Activated CD4-positive, alpha-beta T cell treated with anti-CD3 and anti-CD28 coated beads, Interleukin-2, amount 10 ng/mL, durations not matched to agents 7 days and 5 days (primary cell): ENCODE measurements around the gene TAF4. TPM values are rescaled to one million over a fixed set of nuclear protein-coding genes. Genes with fewer than 3 reads are reported as not detected.

ENCODE experiments used
- CTCF ChIA-PET: fragments of 350-600 bp; sonication (Branson Sonifier 250); formaldehyde crosslinking; loops from one replicate; lab custom pipeline; 2021; ENCODE audit warnings: antibody characterized with exemption; lab: Charles Lee
- POLR2A ChIA-PET: fragments of 350-600 bp; sonication (Branson Sonifier 250); formaldehyde crosslinking; loops from one replicate; lab custom pipeline; 2021; ENCODE audit warnings: antibody characterized with exemption; lab: Charles Lee
- DNase-seq: peaks from one replicate; pipeline ENCODE4 v3.0.0-alpha.2; 2020
- H3K27ac Mint-ChIP-seq: one replicate; pipeline ENCODE4 v1.8.0; 2021; ENCODE audit warnings: mild to moderate bottlenecking, moderate library complexity, mixed read lengths
- H3K27me3 Mint-ChIP-seq: one replicate; pipeline ENCODE4 v1.8.0; 2021; ENCODE audit warnings: mixed read lengths
- H3K36me3 Mint-ChIP-seq: one replicate; pipeline ENCODE4 v1.8.0; 2021; ENCODE audit warnings: low read depth, mixed read lengths
- H3K4me1 Mint-ChIP-seq: one replicate; pipeline ENCODE4 v1.8.0; 2021; ENCODE audit warnings: mixed read lengths
- H3K4me3 Mint-ChIP-seq: one replicate; pipeline ENCODE4 v1.8.0; 2021; ENCODE audit warnings: mild to moderate bottlenecking, moderate library complexity, mixed read lengths
- H3K9me3 Mint-ChIP-seq: one replicate; pipeline ENCODE4 v1.8.0; 2021; ENCODE audit warnings: mixed read lengths
- total RNA-seq, 2 experiments: library from RNA; stranded (reverse); gene quantifications; one replicate each; pipeline ENCODE4 v1.2.3, GENCODE V29; 2021

The TAF4 gene
- total RNA-seq, 2 experiments from 2014 or later = 24.2 to 32.0 TPM

DNA sequence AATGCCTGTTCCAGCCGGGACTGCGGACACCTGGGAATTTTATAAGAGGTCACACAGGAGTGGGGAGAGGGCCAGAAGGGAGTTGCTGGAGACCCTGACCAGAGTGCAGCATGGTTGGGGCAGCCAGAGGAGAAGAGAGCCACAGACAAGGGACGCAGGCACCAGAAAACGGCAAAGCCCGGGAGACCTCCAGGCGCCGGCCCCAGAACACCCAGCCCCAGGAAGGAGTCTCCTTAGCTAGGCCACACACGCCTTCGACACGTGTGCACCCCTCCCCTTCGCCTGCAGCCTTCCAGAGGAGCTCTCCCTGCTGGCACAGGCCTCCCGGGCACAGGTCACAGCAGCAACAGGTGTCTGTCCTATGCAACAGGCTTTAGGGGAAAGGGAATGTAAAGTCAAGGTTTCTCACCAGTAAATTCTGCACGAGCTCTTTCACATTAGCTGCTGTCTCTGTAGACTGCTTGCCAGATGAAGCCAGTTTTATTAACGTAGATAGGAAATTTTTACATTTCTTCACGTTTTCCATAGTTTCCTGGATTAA, 57.0 kb downstream of the TAF4 start:
- no peak for DNase-seq
- H3K27ac Mint-ChIP-seq = no peak overlapping the region
- H3K4me3 Mint-ChIP-seq = no peak overlapping the region
- H3K36me3 Mint-ChIP-seq = peaks cover 15% of the 10 kb centered on the region
- CTCF ChIA-PET = no interaction called here
- no peaks in the 10 kb centered on the region for H3K27me3 Mint-ChIP-seq
- POLR2A ChIA-PET = no interaction called here
- peaks cover 6% of the 10 kb centered on the region for H3K4me1 Mint-ChIP-seq
- H3K9me3 Mint-ChIP-seq = no peaks in the 10 kb centered on the region

- H3K27ac Mint-ChIP-seq = no peak overlapping the region
- ChIA-PET POLR2A (no interaction called here), CTCF (no interaction called here)
- H3K27me3 Mint-ChIP-seq = no peaks in the 10 kb centered on the region
- DNase-seq = no peak
- H3K9me3 Mint-ChIP-seq = no peaks in the 10 kb centered on the region
- H3K4me1 Mint-ChIP-seq = peaks cover 6% of the 10 kb centered on the region
- H3K36me3 Mint-ChIP-seq = peaks cover 9% of the 10 kb centered on the region
- H3K4me3 Mint-ChIP-seq = no peak overlapping the region
These were observed 58.5 kb downstream of the TAF4 start for GRCh38 chr20:62007127-62007647.

DNA sequence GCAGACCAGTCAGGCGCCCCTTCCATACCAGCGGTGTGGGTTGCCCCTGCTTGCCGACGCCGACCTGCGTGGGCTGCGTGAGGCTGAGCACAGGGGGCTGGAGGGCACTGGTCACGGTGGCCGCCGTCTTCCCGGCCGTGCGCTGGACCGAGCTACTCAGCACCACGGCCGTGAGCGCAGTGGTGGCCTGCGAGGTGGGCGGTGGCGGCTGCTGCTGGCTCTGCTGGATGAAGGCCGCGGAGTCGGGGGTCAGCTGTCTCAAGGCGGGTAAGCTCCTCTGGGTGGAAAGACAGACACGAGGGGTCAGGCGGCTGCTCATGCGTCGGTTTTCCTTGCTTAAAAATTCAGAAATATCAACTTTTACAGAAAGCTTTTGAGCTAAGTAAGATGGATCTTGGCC, 59.2 kb downstream of the TAF4 start:
- H3K9me3 Mint-ChIP-seq = no peaks in the 10 kb centered on the region

GRCh38 chr20:62004614-62005013, 61.1 kb downstream of the TAF4 start:
- H3K9me3 Mint-ChIP-seq = no peaks in the 10 kb centered on the region
- peaks cover 12% of the 10 kb centered on the region for H3K36me3 Mint-ChIP-seq
- no peaks in the 10 kb centered on the region for H3K4me1 Mint-ChIP-seq
- CTCF ChIA-PET = no interaction called here
- POLR2A ChIA-PET = no interaction called here
- no peak for DNase-seq
- no peak overlapping the region for H3K27ac Mint-ChIP-seq
- no peak overlapping the region for H3K4me3 Mint-ChIP-seq
- no peaks in the 10 kb centered on the region for H3K27me3 Mint-ChIP-seq

More for the DNA sequence above, 59.2 kb downstream of the TAF4 start:
- H3K4me3 Mint-ChIP-seq = no peak overlapping the region
- peaks cover 6% of the 10 kb centered on the region for H3K4me1 Mint-ChIP-seq
- CTCF ChIA-PET = no interaction called here
- no peak for DNase-seq
- POLR2A ChIA-PET = no interaction called here
- H3K36me3 Mint-ChIP-seq = peaks cover 14% of the 10 kb centered on the region
- no peak overlapping the region for H3K27ac Mint-ChIP-seq
- H3K27me3 Mint-ChIP-seq = no peaks in the 10 kb centered on the region

DNA sequence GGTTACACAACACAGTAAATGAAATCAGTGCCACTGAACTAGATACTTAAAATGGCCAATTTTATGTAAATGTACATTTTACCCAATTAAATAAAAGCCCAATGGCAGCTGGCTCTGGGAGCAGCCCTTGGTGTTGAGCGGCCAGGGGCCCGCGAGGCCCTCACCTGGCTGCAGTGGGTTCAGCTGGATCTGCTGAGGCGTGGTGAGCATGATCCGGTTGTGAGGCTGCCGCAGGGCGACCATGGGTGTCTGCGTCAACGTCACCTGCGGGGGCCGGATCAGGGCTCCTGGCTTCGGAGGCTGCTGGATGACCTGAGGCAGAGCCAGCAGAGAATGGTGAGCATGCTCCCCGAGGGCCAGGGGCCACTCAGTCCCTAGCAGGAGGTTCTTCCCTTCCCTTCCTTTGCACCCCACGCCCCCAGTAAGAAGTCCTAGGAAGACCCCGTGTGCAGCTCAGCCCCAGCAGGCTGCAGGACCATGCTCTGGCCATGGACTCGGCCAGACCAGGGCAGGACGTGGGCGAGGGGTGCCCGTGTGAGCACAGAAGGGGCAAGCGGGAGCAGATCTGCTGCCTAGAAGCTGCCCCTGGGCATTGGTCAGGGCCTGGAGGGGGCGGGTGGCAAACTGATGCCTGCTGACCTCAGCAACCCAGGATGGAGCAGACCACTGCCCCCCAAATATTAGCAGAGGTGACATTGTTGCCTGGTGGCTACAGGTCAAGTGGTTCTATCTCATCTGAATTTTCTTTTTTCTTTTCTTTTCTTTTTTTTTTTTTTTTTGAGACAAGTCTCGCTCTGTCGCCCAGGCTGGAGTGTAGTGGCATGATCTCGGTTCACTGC, 61.9 kb downstream of the TAF4 start:
- Mint-ChIP-seq H3K27me3 (no peaks in the 10 kb centered on the region), H3K4me3 (no peak overlapping the region), H3K4me1 (no peaks in the 10 kb centered on the region), H3K27ac (no peak overlapping the region), H3K36me3 (peaks cover 19% of the 10 kb centered on the region), H3K9me3 (no peaks in the 10 kb centered on the region)
- CTCF ChIA-PET = no interaction called here
- DNase-seq = no peak
- POLR2A ChIA-PET = no interaction called here

DNA sequence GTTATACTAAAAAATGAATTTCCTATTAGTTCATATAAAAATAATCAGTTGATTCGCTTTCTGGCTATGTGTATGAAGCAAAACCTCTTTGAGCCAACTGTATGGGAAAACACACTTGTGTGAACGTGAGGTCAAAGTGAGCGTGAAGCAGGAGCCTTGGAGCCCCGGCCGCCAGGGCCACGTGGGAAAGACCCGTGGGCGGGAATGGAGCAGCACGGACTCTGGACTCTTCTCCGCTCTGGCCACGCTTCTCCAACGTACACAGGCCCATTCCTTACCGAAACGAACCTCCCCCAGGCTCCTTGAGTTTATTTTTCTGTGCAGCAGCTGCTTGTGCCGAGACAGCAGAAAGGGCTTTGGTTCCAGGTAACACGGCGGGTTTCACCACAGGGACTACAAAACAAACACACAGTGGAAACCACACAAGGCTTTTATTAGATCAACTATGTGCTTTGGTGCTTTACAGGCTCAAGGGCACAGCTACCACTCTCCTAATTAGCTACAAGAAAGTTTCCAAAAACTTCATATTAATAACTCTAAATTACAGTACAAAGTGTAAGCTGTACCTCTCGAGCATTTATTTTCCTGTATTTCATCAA, 62.7 kb downstream of the TAF4 start:
- peaks cover 21% of the 10 kb centered on the region for H3K36me3 Mint-ChIP-seq
- ChIA-PET CTCF (no interaction called here), POLR2A (no interaction called here)
- DNase-seq = no peak
- H3K4me3 Mint-ChIP-seq = no peak overlapping the region
- H3K27ac Mint-ChIP-seq = no peak overlapping the region
- no peaks in the 10 kb centered on the region for H3K4me1 Mint-ChIP-seq
- H3K9me3 Mint-ChIP-seq = no peaks in the 10 kb centered on the region
- no peaks in the 10 kb centered on the region for H3K27me3 Mint-ChIP-seq

- no peaks in the 10 kb centered on the region for H3K4me1 Mint-ChIP-seq
- H3K36me3 Mint-ChIP-seq = peaks cover 35% of the 10 kb centered on the region
- H3K4me3 Mint-ChIP-seq = no peak overlapping the region
- no peaks in the 10 kb centered on the region for H3K27me3 Mint-ChIP-seq
- DNase-seq = no peak
- H3K27ac Mint-ChIP-seq = no peak overlapping the region
- ChIA-PET CTCF (no interaction called here), POLR2A (no interaction called here)
- H3K9me3 Mint-ChIP-seq = no peaks in the 10 kb centered on the region
These were observed 64.4 kb downstream of the TAF4 start for GRCh38 chr20:62001178-62001715.

DNA sequence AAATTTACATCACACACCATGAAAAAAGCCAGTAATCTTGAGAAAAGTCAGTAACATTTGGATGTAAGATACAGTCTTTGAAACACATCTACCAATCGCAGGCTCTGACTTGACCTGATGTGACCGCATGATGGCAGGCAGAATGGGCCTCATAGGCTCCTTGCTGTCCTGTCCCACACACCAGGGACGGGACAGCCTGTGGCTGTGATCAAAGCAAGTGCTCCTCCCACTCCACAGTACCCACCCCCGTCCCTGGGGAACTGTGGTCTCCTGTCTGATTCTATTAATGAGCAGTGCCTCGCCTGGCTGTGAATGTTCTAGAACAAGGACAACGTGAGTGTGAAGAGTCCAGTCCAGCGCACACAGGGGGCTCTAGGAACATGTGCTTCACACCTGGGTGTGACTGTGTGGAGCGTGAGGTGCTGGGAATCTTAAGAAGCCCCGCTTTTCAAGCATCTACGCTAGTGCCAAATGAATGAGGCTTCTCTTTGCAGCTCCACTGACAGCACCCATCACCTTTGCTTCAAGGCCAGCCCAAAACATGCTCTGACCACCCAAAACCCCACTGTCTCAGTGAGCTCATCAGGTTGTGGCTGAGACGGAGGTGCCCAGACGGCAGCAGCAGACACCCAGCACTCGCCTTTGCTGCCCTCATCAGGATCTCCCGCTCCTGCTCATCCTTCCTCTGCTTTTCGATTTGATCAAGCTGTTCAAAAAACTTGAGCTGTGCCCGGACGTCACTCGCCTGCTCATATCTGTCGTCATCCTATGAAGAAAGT, 67.1 kb downstream of the TAF4 start:
- ChIA-PET POLR2A (no interaction called here), CTCF (interaction anchor here (1.5 kb wide), 1 partner anchor 12 kb away, joined by 5 read pairs; no protein-coding TSS in a partner anchor)
- H3K27me3 Mint-ChIP-seq = no peaks in the 10 kb centered on the region
- no peak overlapping the region for H3K27ac Mint-ChIP-seq
- no peak for DNase-seq
- H3K4me1 Mint-ChIP-seq = no peaks in the 10 kb centered on the region
- no peaks in the 10 kb centered on the region for H3K9me3 Mint-ChIP-seq
- H3K36me3 Mint-ChIP-seq = peaks cover 54% of the 10 kb centered on the region
- no peak overlapping the region for H3K4me3 Mint-ChIP-seq

DNA sequence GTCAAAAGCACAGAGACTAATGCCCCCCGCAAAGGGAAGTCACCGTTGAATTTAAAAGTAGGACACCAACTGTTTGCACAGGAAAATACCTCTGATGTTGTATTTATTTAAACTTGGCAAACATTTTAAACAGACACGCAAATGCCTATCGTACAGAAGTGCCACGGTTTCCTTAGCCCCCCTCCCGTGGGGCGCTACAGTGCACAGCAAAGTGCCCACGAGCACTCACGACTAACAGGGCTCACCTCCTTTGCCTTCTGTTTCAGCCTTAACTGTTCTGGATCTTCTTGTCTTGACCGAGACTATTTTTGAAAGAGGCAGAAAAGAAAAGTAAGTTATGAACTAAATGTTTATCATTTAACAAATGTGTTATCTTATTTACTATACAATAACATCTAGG, 67.8 kb downstream of the TAF4 start:
- POLR2A ChIA-PET = no interaction called here
- CTCF ChIA-PET = no interaction called here
- Mint-ChIP-seq H3K9me3 (no peaks in the 10 kb centered on the region), H3K36me3 (peaks cover 60% of the 10 kb centered on the region), H3K4me1 (no peaks in the 10 kb centered on the region), H3K27me3 (no peaks in the 10 kb centered on the region), H3K27ac (no peak overlapping the region), H3K4me3 (no peak overlapping the region)
- DNase-seq = no peak

DNA sequence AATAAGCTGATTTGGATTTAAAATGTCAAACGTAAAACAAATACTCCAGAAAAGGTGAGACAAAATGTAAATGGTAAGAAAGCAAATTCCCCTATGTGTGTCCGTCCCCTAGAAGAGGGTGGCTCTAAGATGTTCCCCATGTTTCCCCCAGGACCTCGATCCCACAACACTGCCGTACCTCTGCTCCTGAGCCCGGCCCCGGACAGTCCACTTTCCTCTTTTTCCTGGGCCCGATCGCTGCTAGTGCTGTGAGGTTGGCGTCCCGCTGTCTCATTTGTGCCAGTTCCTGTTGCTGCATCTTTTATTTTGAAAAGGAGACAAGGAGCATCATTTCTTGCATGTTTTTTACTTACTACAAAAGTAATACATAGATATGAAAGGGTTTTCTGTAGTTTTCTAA, 68.3 kb downstream of the TAF4 start:
- Mint-ChIP-seq H3K4me3 (no peak overlapping the region), H3K4me1 (no peaks in the 10 kb centered on the region), H3K36me3 (peaks cover 65% of the 10 kb centered on the region), H3K9me3 (peaks cover 3% of the 10 kb centered on the region), H3K27me3 (no peaks in the 10 kb centered on the region), H3K27ac (no peak overlapping the region)
- DNase-seq = no peak
- POLR2A ChIA-PET = no interaction called here
- CTCF ChIA-PET = no interaction called here

DNA sequence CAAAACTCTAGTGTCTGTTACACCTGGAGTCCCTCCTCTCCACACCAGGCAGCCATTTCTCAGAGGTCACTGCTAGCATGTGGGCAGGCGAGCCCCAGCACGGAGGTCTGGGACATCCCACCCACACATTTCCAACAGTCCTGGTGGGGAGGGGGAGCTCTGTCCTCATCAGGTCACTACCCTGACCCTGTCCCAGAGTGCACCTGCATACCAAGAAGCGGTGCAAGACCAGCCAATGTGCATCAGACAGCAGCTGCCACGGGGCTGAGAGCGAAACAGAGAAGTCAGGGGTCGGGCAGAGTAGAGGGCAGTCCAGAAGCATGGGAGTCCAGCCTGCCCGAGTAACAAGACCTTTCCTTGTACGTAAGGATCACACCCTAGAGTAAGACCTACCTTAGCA, 71.1 kb downstream of the TAF4 start:
- CTCF ChIA-PET = no interaction called here
- H3K4me1 Mint-ChIP-seq = no peaks in the 10 kb centered on the region
- no peak overlapping the region for H3K4me3 Mint-ChIP-seq
- no peaks in the 10 kb centered on the region for H3K27me3 Mint-ChIP-seq
- DNase-seq = no peak
- POLR2A ChIA-PET = no interaction called here
- peaks cover 17% of the 10 kb centered on the region for H3K9me3 Mint-ChIP-seq
- no peak overlapping the region for H3K27ac Mint-ChIP-seq
- peaks cover 86% of the 10 kb centered on the region for H3K36me3 Mint-ChIP-seq

DNA sequence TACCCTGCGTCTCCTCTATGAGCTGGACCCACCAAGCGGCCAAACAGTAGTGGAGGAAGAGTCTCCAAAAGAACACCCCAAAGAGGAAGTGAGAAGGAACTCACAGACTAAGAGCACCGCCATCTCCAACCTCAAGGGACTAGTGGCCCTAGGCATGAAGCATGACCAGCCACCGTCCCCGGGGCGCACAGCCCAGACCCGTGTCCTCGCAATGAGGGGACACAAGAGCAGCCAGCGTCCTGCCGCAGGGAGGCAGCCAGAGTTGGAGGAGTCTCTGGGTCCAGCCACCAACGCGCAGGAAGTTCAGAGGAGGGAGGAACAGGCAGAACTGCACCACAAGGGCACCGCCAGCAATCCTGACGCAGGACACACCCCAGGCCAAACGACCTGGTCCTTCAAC, 72.6 kb downstream of the TAF4 start:
- Mint-ChIP-seq H3K36me3 (peaks cover 88% of the 10 kb centered on the region), H3K27ac (no peak overlapping the region), H3K9me3 (peaks cover 22% of the 10 kb centered on the region), H3K4me3 (no peak overlapping the region), H3K4me1 (no peaks in the 10 kb centered on the region), H3K27me3 (no peaks in the 10 kb centered on the region)
- POLR2A ChIA-PET = no interaction called here
- no peak for DNase-seq
- CTCF ChIA-PET = no interaction called here
